ENCODE results near the gene YTHDC1. TPM values are rescaled to one million over a fixed set of nuclear protein-coding genes. Genes with fewer than 3 reads are reported as not detected.

The YTHDC1 gene
- total and polyA plus RNA-seq, 2 of the 13 experiments (the other 11 are each of a cell fraction or from before 2014, with no cell fraction given) = 37.3 to 56.8 TPM

DNA sequence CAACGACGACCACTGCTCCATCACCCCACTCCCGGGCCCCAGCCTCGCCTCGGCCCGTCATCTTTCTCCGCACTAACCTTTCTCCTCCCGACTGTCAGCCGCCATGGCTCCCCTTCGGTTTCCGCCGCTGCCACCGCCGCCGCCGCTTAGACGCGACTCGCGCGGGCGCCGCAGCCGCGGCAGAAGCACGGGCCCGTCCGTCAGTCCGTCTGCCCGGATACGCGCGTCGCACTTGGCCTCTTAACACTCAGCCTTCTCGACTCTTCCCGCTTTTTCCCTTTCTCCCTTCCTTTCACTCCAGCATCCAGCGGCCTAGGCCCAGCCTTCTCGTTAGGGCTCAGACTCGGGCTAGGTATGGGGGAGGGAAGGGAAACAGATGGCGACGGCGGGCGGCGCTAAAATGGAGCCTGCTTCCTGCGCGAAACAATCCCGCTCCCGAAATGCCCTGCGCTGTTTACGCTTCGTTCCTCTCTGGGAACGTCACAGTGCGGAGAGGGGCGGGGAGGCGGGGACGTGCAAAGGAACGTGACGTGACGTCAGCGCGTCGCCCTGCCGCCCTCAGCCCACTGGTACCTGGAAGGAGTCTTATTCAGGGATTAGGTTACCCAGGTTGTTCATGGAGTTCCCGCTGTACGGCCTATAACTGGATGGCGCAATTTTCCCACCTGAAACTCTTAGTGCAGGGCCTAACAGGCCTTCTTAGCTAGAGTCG is at the start of gene YTHDC1 (continued):
- TF ChIP-seq ZNF747 (CRISPR knock-in tag; IDR thresholded peaks at IDR 0.05; ENCODE audit: borderline replicate concordance) = peak; percentile 85; the same call in 1 of the 2 replicates
- TF ChIP-seq, protein P1, sequence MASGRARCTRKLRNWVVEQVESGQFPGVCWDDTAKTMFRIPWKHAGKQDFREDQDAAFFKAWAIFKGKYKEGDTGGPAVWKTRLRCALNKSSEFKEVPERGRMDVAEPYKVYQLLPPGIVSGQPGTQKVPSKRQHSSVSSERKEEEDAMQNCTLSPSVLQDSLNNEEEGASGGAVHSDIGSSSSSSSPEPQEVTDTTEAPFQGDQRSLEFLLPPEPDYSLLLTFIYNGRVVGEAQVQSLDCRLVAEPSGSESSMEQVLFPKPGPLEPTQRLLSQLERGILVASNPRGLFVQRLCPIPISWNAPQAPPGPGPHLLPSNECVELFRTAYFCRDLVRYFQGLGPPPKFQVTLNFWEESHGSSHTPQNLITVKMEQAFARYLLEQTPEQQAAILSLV (CRISPR knock-in tag; IDR thresholded peaks at IDR 0.05; ENCODE audit: borderline replicate concordance) = peak; percentile 20; the same call in 1 of the 2 replicates
- no peak for TF ChIP-seq NFKBIZ (CRISPR knock-in tag; IDR thresholded peaks at IDR 0.05)
- no peak for TF ChIP-seq ZEB1 (IDR thresholded peaks at IDR 0.05; ENCODE audit: insufficient replicate concordance, low read depth)
- TF ChIP-seq FOXK1 (CRISPR knock-in tag; IDR thresholded peaks at IDR 0.05; ENCODE audit: borderline replicate concordance, low read depth) = peak; percentile 99
- TF ChIP-seq SRSF9 (IDR thresholded peaks at IDR 0.05; ENCODE audit: borderline replicate concordance, insufficient read depth, low read depth, low read length, poor library complexity, severe bottlenecking) = no peak
- TF ChIP-seq, protein P2, sequence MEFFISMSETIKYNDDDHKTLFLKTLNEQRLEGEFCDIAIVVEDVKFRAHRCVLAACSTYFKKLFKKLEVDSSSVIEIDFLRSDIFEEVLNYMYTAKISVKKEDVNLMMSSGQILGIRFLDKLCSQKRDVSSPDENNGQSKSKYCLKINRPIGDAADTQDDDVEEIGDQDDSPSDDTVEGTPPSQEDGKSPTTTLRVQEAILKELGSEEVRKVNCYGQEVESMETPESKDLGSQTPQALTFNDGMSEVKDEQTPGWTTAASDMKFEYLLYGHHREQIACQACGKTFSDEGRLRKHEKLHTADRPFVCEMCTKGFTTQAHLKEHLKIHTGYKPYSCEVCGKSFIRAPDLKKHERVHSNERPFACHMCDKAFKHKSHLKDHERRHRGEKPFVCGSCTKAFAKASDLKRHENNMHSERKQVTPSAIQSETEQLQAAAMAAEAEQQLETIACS (CRISPR knock-in tag; IDR thresholded peaks at IDR 0.05) = no peak
- TF ChIP-seq, protein P3, sequence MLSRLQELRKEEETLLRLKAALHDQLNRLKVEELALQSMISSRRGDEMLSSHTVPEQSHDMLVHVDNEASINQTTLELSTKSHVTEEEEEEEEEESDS (CRISPR knock-in tag; IDR thresholded peaks at IDR 0.05; ENCODE audit: borderline replicate concordance) = peak; percentile 60; the same call in 1 of the 2 replicates
- TF ChIP-seq KDM5A (IDR thresholded peaks at IDR 0.05; ENCODE audit: borderline replicate concordance, low read length) = 0 out of 2 replicates have a peak, but pooled peaks have one; percentile 47
- TF ChIP-seq, protein P4, sequence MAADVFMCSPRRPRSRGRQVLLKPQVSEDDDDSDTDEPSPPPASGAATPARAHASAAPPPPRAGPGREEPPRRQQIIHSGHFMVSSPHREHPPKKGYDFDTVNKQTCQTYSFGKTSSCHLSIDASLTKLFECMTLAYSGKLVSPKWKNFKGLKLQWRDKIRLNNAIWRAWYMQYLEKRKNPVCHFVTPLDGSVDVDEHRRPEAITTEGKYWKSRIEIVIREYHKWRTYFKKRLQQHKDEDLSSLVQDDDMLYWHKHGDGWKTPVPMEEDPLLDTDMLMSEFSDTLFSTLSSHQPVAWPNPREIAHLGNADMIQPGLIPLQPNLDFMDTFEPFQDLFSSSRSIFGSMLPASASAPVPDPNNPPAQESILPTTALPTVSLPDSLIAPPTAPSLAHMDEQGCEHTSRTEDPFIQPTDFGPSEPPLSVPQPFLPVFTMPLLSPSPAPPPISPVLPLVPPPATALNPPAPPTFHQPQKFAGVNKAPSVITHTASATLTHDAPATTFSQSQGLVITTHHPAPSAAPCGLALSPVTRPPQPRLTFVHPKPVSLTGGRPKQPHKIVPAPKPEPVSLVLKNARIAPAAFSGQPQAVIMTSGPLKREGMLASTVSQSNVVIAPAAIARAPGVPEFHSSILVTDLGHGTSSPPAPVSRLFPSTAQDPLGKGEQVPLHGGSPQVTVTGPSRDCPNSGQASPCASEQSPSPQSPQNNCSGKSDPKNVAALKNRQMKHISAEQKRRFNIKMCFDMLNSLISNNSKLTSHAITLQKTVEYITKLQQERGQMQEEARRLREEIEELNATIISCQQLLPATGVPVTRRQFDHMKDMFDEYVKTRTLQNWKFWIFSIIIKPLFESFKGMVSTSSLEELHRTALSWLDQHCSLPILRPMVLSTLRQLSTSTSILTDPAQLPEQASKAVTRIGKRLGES (CRISPR knock-in tag; IDR thresholded peaks at IDR 0.05; ENCODE audit: borderline replicate concordance) = no peak
- TF ChIP-seq GTF2F1 (IDR thresholded peaks at IDR 0.05; ENCODE audit: low read length) = 0 out of 2 replicates have a peak, but pooled peaks have one; percentile 17
- 0 out of 2 replicates have a peak, but pooled peaks have one; percentile 27 for TF ChIP-seq ZFP41 (CRISPR knock-in tag; IDR thresholded peaks at IDR 0.05; ENCODE audit: borderline replicate concordance)
- no peak for TF ChIP-seq NFIC (IDR thresholded peaks at IDR 0.05; ENCODE audit: low read length)
- peak; percentile 82 for TF ChIP-seq MED1 (CRISPR knock-in tag; IDR thresholded peaks at IDR 0.05)
- TF ChIP-seq ELF3 (CRISPR knock-in tag; IDR thresholded peaks at IDR 0.05) = peak; percentile 91
- 0 out of 2 replicates have a peak, but pooled peaks have one; percentile 81 for TF ChIP-seq ZNF383 (CRISPR knock-in tag; IDR thresholded peaks at IDR 0.05; ENCODE audit: borderline replicate concordance)
- TF ChIP-seq HCFC1 (IDR thresholded peaks at IDR 0.05; ENCODE audit: low read depth, low read length) = peak; percentile 27; the same call in 1 of the 2 replicates
- TF ChIP-seq ZNF672 (CRISPR knock-in tag; IDR thresholded peaks at IDR 0.05) = peak; percentile 88; the same call in 1 of the 2 replicates
- no peak; the same call in 1 of the 2 replicates for TF ChIP-seq SAFB2 (CRISPR knock-in tag; IDR thresholded peaks at IDR 0.05; ENCODE audit: borderline replicate concordance, low read depth)
- peak; percentile 97 for TF ChIP-seq MEIS1 (CRISPR knock-in tag; IDR thresholded peaks at IDR 0.05; ENCODE audit: borderline replicate concordance)
- peak; percentile 65; the same call in 1 of the 2 replicates for TF ChIP-seq ZSCAN30 (CRISPR knock-in tag; IDR thresholded peaks at IDR 0.05)
- peak; percentile 78 for TF ChIP-seq GFI1 (CRISPR knock-in tag; IDR thresholded peaks at IDR 0.05; ENCODE audit: borderline replicate concordance)
- TF ChIP-seq, protein P5, sequence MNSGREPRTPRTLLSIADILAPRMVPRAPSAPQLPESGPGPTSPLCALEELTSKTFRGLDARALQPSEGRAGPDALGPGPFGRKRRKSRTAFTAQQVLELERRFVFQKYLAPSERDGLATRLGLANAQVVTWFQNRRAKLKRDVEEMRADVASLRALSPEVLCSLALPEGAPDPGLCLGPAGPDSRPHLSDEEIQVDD (CRISPR knock-in tag; IDR thresholded peaks at IDR 0.05; ENCODE audit: borderline replicate concordance) = no peak
